ENCODE results near the gene GOLPH3L.
"Not testable (repeated sequence)": the region's sequence is repeated elsewhere in the genome, so short reads cannot be mapped to it uniquely, and the experiment has no call there.

GOLPH3L gene

GRCh38 chr1:150613061-150613920 lies 83.7 kb downstream of the GOLPH3L start:
- DNase-seq: peak; percentile 29

- DNase-seq: no peak
These were observed 85.0 kb downstream of the GOLPH3L start for GRCh38 chr1:150612014-150612345.

GRCh38 chr1:150610576-150610975 lies 86.4 kb downstream of the GOLPH3L start:
- no peak for DNase-seq

- no peak for DNase-seq
These were observed 87.2 kb downstream of the GOLPH3L start for GRCh38 chr1:150609732-150610131.

- no peak for DNase-seq
These were observed 90.4 kb downstream of the GOLPH3L start for GRCh38 chr1:150606463-150607142.

- DNase-seq: not testable (repeated sequence)
These were observed 91.6 kb downstream of the GOLPH3L start for GRCh38 chr1:150605451-150605731.

- no peak for DNase-seq
These were observed 92.7 kb downstream of the GOLPH3L start for GRCh38 chr1:150604226-150604588.

GRCh38 chr1:150603711-150604110 lies 93.2 kb downstream of the GOLPH3L start:
- DNase-seq: no peak

- not testable (repeated sequence) for DNase-seq
These were observed 94.6 kb downstream of the GOLPH3L start for GRCh38 chr1:150602372-150602771.

GRCh38 chr1:150601540-150601939 lies 95.4 kb downstream of the GOLPH3L start:
- no peak for DNase-seq

- not testable (repeated sequence) for DNase-seq
These were observed 98.6 kb downstream of the GOLPH3L start for GRCh38 chr1:150598346-150598745.

GRCh38 chr1:150596976-150597375 lies 100.0 kb downstream of the GOLPH3L start:
- no peak for DNase-seq
